Measurements from ENCODE around the gene BMPR1B. TPM values are rescaled to one million over a fixed set of nuclear protein-coding genes. Genes with fewer than 3 reads are reported as not detected.
"Not testable (repeated sequence)": the region's sequence is repeated elsewhere in the genome, so short reads cannot be mapped to it uniquely, and the experiment has no call there.

Gene BMPR1B
- total and polyA plus RNA-seq, 12 donors, result 0.04 to 7.8 (median 2.5) TPM

DNA sequence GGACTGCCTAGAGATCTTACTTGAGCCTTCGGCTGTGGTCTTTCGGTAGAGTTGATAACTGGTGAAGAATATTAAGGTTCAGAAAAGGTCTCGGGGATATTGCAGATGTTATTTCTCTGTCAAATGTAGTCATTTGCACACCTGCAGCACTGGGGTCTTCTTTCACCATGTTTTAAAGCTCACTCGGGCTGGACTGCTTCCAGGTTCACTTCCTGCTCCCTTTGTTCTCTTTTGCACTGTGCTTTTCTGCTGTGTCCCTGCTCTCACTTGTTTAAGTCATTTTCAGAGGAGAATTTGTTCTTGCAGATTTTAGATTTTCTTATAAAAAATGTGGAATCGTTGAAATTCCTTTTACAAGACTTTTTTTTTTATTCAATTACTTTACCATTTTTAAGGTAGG, 68.5 kb downstream of the BMPR1B start:
- peaks cover 0 to 32% (median 7%) of the 10 kb centered on the region in 7 donors for H3K27me3 ChIP-seq
- TF ChIP-seq, protein P1, sequence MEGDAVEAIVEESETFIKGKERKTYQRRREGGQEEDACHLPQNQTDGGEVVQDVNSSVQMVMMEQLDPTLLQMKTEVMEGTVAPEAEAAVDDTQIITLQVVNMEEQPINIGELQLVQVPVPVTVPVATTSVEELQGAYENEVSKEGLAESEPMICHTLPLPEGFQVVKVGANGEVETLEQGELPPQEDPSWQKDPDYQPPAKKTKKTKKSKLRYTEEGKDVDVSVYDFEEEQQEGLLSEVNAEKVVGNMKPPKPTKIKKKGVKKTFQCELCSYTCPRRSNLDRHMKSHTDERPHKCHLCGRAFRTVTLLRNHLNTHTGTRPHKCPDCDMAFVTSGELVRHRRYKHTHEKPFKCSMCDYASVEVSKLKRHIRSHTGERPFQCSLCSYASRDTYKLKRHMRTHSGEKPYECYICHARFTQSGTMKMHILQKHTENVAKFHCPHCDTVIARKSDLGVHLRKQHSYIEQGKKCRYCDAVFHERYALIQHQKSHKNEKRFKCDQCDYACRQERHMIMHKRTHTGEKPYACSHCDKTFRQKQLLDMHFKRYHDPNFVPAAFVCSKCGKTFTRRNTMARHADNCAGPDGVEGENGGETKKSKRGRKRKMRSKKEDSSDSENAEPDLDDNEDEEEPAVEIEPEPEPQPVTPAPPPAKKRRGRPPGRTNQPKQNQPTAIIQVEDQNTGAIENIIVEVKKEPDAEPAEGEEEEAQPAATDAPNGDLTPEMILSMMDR (IDR thresholded peaks at IDR 0.05), result no peak
- 57 to 60% methylated on average over 5 of the region's 5 CpGs for WGBS, 2 donors

DNA sequence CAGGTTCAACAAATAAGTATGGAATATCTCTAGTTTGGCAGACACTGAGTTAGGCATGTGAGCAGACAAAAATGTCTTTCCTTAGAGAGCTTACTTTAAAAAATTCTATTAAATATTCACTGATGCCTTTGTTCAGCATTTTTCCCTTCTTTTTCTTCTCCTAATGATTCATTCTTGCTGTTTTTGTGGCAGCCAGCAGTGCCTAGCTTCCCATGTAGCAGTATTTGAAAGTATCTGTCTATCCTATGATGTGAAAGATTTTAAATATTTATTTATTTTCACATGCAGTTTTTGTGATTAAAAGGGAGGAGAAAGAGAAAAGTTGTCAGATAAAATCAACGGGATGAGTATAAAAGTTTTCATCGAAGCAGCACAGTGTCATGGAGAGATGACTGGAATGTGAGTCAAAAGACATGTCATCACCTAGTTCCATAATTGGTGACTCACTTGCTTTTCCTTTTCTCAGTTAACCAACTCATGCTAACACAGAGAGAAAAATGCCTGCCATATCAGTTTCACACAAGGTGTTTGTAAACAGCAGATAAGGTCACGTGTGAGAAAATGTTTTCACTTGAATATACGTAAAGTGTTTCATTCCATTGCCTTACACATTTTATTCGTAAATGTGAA, 69.8 kb downstream of the BMPR1B start:
- TF ChIP-seq, protein P1 (IDR thresholded peaks at IDR 0.05), result no peak
- WGBS, 2 donors, result 45 to 53% methylated on average over 5 of the region's 5 CpGs
- Histone ChIP-seq H3K9me3 (no peaks in the 10 kb centered on the region), H3K4me3 (no peak overlapping the region), H3K27ac (no peak overlapping the region), H3K4me1 (peaks cover 0 to 3% (median 0%) of the 10 kb centered on the region in 9 donors), H3K27me3 (peaks cover 0 to 32% (median 7%) of the 10 kb centered on the region in 7 donors), H3K36me3 (no peaks in the 10 kb centered on the region)
- DNase-seq (no peak), ATAC-seq (no peak)
- intact Hi-C loops (cut with DNase I), result no loop called here

More for the DNA sequence above, 68.5 kb downstream of the BMPR1B start:
- intact Hi-C loops (cut with DNase I), result no loop called here
- Histone ChIP-seq H3K4me1 (peaks cover 0 to 3% (median 0%) of the 10 kb centered on the region in 9 donors), H3K4me3 (no peak overlapping the region), H3K36me3 (no peaks in the 10 kb centered on the region), H3K27ac (no peak overlapping the region), H3K9me3 (no peaks in the 10 kb centered on the region)
- DNase-seq (no peak), ATAC-seq (no peak)

DNA sequence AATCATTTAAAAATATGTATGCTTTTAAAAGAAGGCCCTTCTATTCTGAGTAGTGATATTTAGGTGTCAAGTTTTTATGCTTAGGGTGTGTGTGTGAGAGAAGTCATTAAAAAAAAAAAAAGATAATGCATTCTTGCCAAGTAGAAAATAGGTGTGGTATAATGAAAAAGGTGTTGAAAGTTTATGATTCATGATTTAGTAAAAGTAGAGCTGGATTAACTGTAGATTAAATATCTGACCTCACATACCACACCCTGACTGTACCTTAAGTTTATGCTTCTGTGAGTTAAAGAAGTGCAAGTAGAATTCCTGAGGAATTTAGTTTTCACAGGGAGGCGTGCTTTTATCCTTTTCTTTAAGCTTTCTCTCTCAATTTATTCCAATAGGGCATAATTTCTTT, 71.1 kb downstream of the BMPR1B start:
- H3K9me3 ChIP-seq, result no peaks in the 10 kb centered on the region
- no peaks in the 10 kb centered on the region for H3K36me3 ChIP-seq
- WGBS, 2 donors, result 88 to 91% methylated on average over 1 of the region's 1 CpG
- intact Hi-C loops (cut with DNase I), result no loop called here
- ATAC-seq (no peak), DNase-seq (no peak)
- peaks cover 0 to 3% (median 0%) of the 10 kb centered on the region in 9 donors for H3K4me1 ChIP-seq
- TF ChIP-seq, protein P1 (IDR thresholded peaks at IDR 0.05), result no peak
- no peak overlapping the region for H3K4me3 ChIP-seq
- peaks cover 0 to 26% (median 7%) of the 10 kb centered on the region in 7 donors for H3K27me3 ChIP-seq
- no peak overlapping the region for H3K27ac ChIP-seq

DNA sequence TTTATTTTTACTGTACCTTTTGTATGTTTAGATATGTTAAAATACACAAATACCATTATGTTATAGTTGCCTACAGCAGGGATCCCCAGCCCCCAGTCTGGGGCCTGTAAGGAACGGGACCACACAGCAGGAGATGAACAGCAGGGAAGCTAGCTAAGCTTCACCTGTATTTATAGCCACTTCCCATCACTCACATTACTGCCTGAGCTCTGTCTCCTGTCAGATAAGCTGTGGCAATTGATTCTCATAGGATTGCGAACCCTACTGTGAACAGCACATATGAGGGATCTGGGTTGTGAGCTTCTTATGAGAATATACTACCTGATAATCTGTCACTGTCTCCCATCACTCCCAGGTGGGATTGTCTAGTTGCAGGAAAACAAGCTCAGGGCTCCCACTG, 73.9 kb downstream of the BMPR1B start:
- no peak for DNase-seq
- ATAC-seq, result no peak
- intact Hi-C loops (cut with DNase I), result no loop called here
- Histone ChIP-seq H3K4me3 (no peak overlapping the region), H3K4me1 (peaks cover 0 to 3% (median 0%) of the 10 kb centered on the region in 9 donors), H3K27ac (no peak overlapping the region), H3K9me3 (peaks cover 0 to 1% (median 0%) of the 10 kb centered on the region in 11 donors), H3K36me3 (no peaks in the 10 kb centered on the region), H3K27me3 (peaks cover 0 to 4% (median 0%) of the 10 kb centered on the region in 7 donors)
- WGBS, 2 donors, result 77 to 89% methylated on average over 2 of the region's 2 CpGs
- TF ChIP-seq, protein P1 (IDR thresholded peaks at IDR 0.05), result no peak

DNA sequence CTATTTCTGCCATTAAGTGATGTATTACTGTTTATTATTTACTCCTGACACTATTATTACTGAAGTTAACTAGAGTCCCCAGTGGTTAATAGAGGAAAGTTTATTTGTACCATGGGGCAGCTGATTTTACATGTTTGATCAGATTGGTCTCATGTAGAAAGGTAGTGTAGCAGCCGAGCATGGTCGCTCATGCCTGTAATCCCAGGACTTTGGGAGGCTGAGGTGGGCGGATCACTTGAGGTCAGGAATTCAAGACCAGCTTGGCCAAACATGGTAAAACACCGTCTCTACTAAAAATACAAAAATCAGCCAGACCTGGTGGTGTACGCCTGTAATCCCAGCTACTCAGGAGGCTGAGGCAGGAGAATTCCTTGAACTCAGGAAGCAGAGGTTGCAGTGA, 74.6 kb downstream of the BMPR1B start:
- intact Hi-C loops (cut with DNase I), result not testable (repeated sequence)

More for the DNA sequence above, 74.6 kb downstream of the BMPR1B start:
- not testable (repeated sequence) for H3K27me3 ChIP-seq, H3K36me3 ChIP-seq, H3K9me3 ChIP-seq, DNase-seq, H3K4me1 ChIP-seq, H3K4me3 ChIP-seq, H3K27ac ChIP-seq, ATAC-seq
- WGBS, 2 donors, result 92 to 95% methylated on average over 5 of the region's 5 CpGs
